Prostate gland (tissue), 2 donors: ENCODE results near the gene ZMYND8.

Experiments
- CTCF ChIP-seq, 4 experiments: fragments of 200-600 bp in 2 of 4; fragments of 450-650 bp in 2 of 4; sonication (generic) in 2 of 4; IDR thresholded peaks; 1 replicate in 3 of 4; 2 replicates in 1 of 4; pipeline ENCODE4 v1.5.1; 2016 to 2019; ENCODE audit warnings: antibody characterized with exemption in 4 of 4, mild to moderate bottlenecking in 2 of 4, moderate library complexity in 2 of 4
- POLR2A ChIP-seq: fragments of 450-650 bp; IDR thresholded peaks from one replicate; pipeline ENCODE4 v1.6.1; 2016; ENCODE audit warnings: antibody characterized with exemption, mild to moderate bottlenecking
- POLR2AphosphoS5 ChIP-seq: sonication (generic); formaldehyde crosslinking; IDR thresholded peaks from one replicate; pipeline ENCODE4 v1.6.1; 2017; ENCODE audit warnings: antibody characterized with exemption

- TF ChIP-seq CTCF (IDR thresholded peaks at IDR 0.05) = no peak
- TF ChIP-seq POLR2AphosphoS5 = no peak
- TF ChIP-seq POLR2A = no peak
Measured at GRCh38 chr20:47236639-47236900, 119.9 kb downstream of the ZMYND8 start.
